OCI-LY3 (cell line): ENCODE data around the gene ENTREP1.

Experiments used
- H2AFZ ChIP-seq: fragments of 200-600, 300-600 bp; shearing (Covaris generic); 2 replicates; pipeline ENCODE4 v1.6.0; 2014; ENCODE audit warnings: antibody characterized with exemption, low read depth, low read length
- H3K27ac ChIP-seq: fragments of 200-600, 300-600 bp; sonication (generic); 2 replicates; pipeline ENCODE4 v1.5.1; 2014; ENCODE audit warnings: mild to moderate bottlenecking, low read length, moderate library complexity, mixed read lengths
- H3K27me3 ChIP-seq: fragments of 200-600, 300-600 bp; sonication (generic); 2 replicates; pipeline ENCODE4 v1.6.1; 2014; ENCODE audit warnings: low read depth, low read length, mixed read lengths
- H3K36me3 ChIP-seq: fragments of 200-600, 300-600 bp; sonication (generic); replicated peaks from 2 replicates; pipeline ENCODE3; 2014; ENCODE audit warnings: low read depth, low read length, mixed read lengths
- H3K4me1 ChIP-seq: fragments of 300-600, 200-600 bp; sonication (generic); 2 replicates; pipeline ENCODE4 v1.6.1; 2014; ENCODE audit warnings: low read length, mixed read lengths
- H3K4me2 ChIP-seq: fragments of 200-600, 300-600 bp; sonication (generic); 2 replicates; pipeline ENCODE4 v1.6.1; 2014; ENCODE audit warnings: low read length, mixed read lengths
- H3K4me3 ChIP-seq: fragments of 300-600, 200-600 bp; sonication (generic); 2 replicates; pipeline ENCODE4 v1.5.1; 2014; ENCODE audit warnings: antibody characterized with exemption, mild to moderate bottlenecking, low read length, moderate library complexity
- H3K79me2 ChIP-seq: fragments of 300-600, 200-600 bp; shearing (Covaris generic); 2 replicates; pipeline ENCODE4 v1.6.1; 2014; ENCODE audit warnings: mild to moderate bottlenecking, low read length, mixed read lengths
- H3K9ac ChIP-seq: fragments of 300-600, 200-600 bp; shearing (Covaris generic); 2 replicates; pipeline ENCODE4 v1.6.0; 2014; ENCODE audit warnings: mild to moderate bottlenecking, low read length, moderate library complexity
- H3K9me3 ChIP-seq: fragments of 200-600, 300-600 bp; shearing (Covaris generic); 2 replicates; pipeline ENCODE4 v1.6.1; 2014; ENCODE audit warnings: low read length, mixed read lengths; ENCODE audit not compliant: insufficient read depth
- H4K20me1 ChIP-seq: fragments of 200-600, 300-600 bp; sonication (generic); 2 replicates; pipeline ENCODE4 v1.6.1; 2016; ENCODE audit warnings: low read length, mixed read lengths; ENCODE audit not compliant: insufficient read depth
- CTCF ChIP-seq: fragments of 200-600, 300-600 bp; sonication (generic); IDR thresholded peaks from 2 replicates; pipeline ENCODE4 v1.5.1; 2014; ENCODE audit warnings: antibody characterized with exemption, low read length, low read depth
- EZH2phosphoT487 ChIP-seq: fragments of 200-600 bp; shearing (Covaris generic); IDR thresholded peaks from 2 replicates; pipeline ENCODE4 v1.6.1; 2018; ENCODE audit warnings: antibody characterized with exemption, mixed run types, low read depth

The ENTREP1 gene

GRCh38 chr9:69363191-69363590 lies 38.2 kb downstream of the ENTREP1 start:
- H3K27ac ChIP-seq, result no peak overlapping the region
- H3K4me2 ChIP-seq, result no peak overlapping the region
- H3K9ac ChIP-seq, result no peak overlapping the region
- TF ChIP-seq EZH2phosphoT487 (no peak), CTCF (no peak)
- H2AFZ ChIP-seq, result no peak overlapping the region
- H3K4me1 ChIP-seq, result no peaks in the 10 kb centered on the region
- H3K9me3 ChIP-seq, result no peaks in the 10 kb centered on the region
- no peak overlapping the region for H3K4me3 ChIP-seq
- H3K36me3 ChIP-seq, result no peaks in the 10 kb centered on the region
- no peaks in the 10 kb centered on the region for H4K20me1 ChIP-seq
- no peaks in the 10 kb centered on the region for H3K79me2 ChIP-seq
- peaks cover 10% of the 10 kb centered on the region; the same call in 1 of the 2 replicates for H3K27me3 ChIP-seq

- no peak overlapping the region for H2AFZ ChIP-seq
- TF ChIP-seq CTCF (no peak), EZH2phosphoT487 (no peak)
- H3K9ac ChIP-seq, result no peak overlapping the region
- no peak overlapping the region for H3K4me2 ChIP-seq
- H3K9me3 ChIP-seq, result no peaks in the 10 kb centered on the region
- H3K79me2 ChIP-seq, result no peaks in the 10 kb centered on the region
- H3K4me1 ChIP-seq, result no peaks in the 10 kb centered on the region
- H4K20me1 ChIP-seq, result no peaks in the 10 kb centered on the region
- peaks cover 10% of the 10 kb centered on the region; the same call in 1 of the 2 replicates for H3K27me3 ChIP-seq
- no peaks in the 10 kb centered on the region for H3K36me3 ChIP-seq
- no peak overlapping the region for H3K27ac ChIP-seq
- H3K4me3 ChIP-seq, result no peak overlapping the region
Observed at GRCh38 chr9:69364510-69365150, 39.6 kb downstream of the ENTREP1 start.

GRCh38 chr9:69370430-69370829 lies 45.4 kb downstream of the ENTREP1 start:
- H3K27ac ChIP-seq, result no peak overlapping the region
- H3K4me1 ChIP-seq, result peaks cover 5% of the 10 kb centered on the region; the same call in 1 of the 2 replicates
- H3K4me2 ChIP-seq, result no peak overlapping the region
- TF ChIP-seq CTCF (no peak), EZH2phosphoT487 (no peak)
- H4K20me1 ChIP-seq, result no peaks in the 10 kb centered on the region
- H3K79me2 ChIP-seq, result no peaks in the 10 kb centered on the region
- no peak overlapping the region for H2AFZ ChIP-seq
- no peaks in the 10 kb centered on the region for H3K36me3 ChIP-seq
- no peak overlapping the region for H3K4me3 ChIP-seq
- no peaks in the 10 kb centered on the region for H3K9me3 ChIP-seq
- no peak overlapping the region for H3K9ac ChIP-seq
- peaks cover 4% of the 10 kb centered on the region; the same call in 1 of the 2 replicates for H3K27me3 ChIP-seq

- no peaks in the 10 kb centered on the region for H3K9me3 ChIP-seq
- H3K9ac ChIP-seq, result no peak overlapping the region
- no peak overlapping the region for H2AFZ ChIP-seq
- no peak for TF ChIP-seq CTCF
- no peaks in the 10 kb centered on the region for H3K36me3 ChIP-seq
- H3K4me2 ChIP-seq, result no peak overlapping the region
- H4K20me1 ChIP-seq, result no peaks in the 10 kb centered on the region
- no peak overlapping the region for H3K27ac ChIP-seq
- no peaks in the 10 kb centered on the region for H3K79me2 ChIP-seq
- H3K27me3 ChIP-seq, result peaks cover 4% of the 10 kb centered on the region; the same call in 1 of the 2 replicates
- no peak overlapping the region for H3K4me3 ChIP-seq
- peaks cover 5% of the 10 kb centered on the region; the same call in 1 of the 2 replicates for H3K4me1 ChIP-seq
Observed at GRCh38 chr9:69371001-69371400, 46.0 kb downstream of the ENTREP1 start.
